K562 (cell line): ENCODE results near the gene ST6GALNAC3. TPM values are rescaled to one million over a fixed set of nuclear protein-coding genes. Genes with fewer than 3 reads are reported as not detected.

Experiments used
- ATAC-seq: fragments of 200-7000 bp; cut with Tn5 transposase; 3 replicates; pipeline ENCODE4 v1.9.1; 2020; ENCODE audit warnings: moderate library complexity
- BruUV-seq: library from RNA; stranded (reverse); fragments of 400-500 nt; replicated peaks from 2 replicates; lab custom pipeline; 2021; lab: Mats Ljungman, UMichigan
- CTCF ChIA-PET: fragments of 300-600 bp; formaldehyde crosslinking; extraction: SDS; loops from one replicate; lab custom pipeline; 2021; ENCODE audit warnings: low intra/inter-chr PET ratio; lab: Yijun Ruan, JAX
- POLR2A ChIA-PET: fragments of 300-600, 350-650 bp; sonication (Branson Sonifier 250); formaldehyde crosslinking; extraction: SDS; loops from one replicate; lab custom pipeline; 2021; ENCODE audit warnings: antibody characterized with exemption, inconsistent platforms; lab: Yijun Ruan, JAX
- DNase-seq, 4 experiments: peaks; one replicate each; pipeline versions ENCODE4 v3.0.0 to v3.0.0-alpha.2; 2011 to 2018; ENCODE audit warnings: low spot score in 3 of 4, mixed read lengths in 3 of 4; ENCODE audit errors: extremely low read depth in 1 of 4
- FAIRE-seq: peaks from 2 replicates; lab custom pipeline; 2011; peaks lifted over from hg19 to GRCh38; lab: Jason Lieb, UNC
- H2AFZ ChIP-seq: 2 replicates; pipeline ENCODE4 v1.6.0; 2011; ENCODE audit warnings: low read depth, low read length, control low read depth, inconsistent platforms
- H3K27ac ChIP-seq: fragments of 200-600 bp; 3 replicates; pipeline ENCODE4 v1.8.0; 2011; ENCODE audit warnings: low read depth, mild to moderate bottlenecking, control low read depth, inconsistent platforms, low read length, moderate library complexity, mixed read lengths; ENCODE audit errors: extremely low read depth
- H3K27me3 ChIP-seq, 2 experiments: fragments of 300-600 bp in 1 of 2; 2 replicates in 1 of 2; 3 replicates in 1 of 2; pipeline versions ENCODE4 v1.6.0 to v1.8.0; 2011; ENCODE audit warnings: inconsistent platforms in 2 of 2, low read length in 2 of 2, mild to moderate bottlenecking in 1 of 2, mixed read lengths in 1 of 2, moderate library complexity in 1 of 2; ENCODE audit not compliant: control insufficient read depth in 2 of 2, insufficient read depth in 2 of 2
- H3K36me3 ChIP-seq: fragments of 300-600 bp; 3 replicates; pipeline ENCODE4 v1.8.0; 2011; ENCODE audit warnings: mild to moderate bottlenecking, low read length, inconsistent platforms; ENCODE audit not compliant: control insufficient read depth, insufficient read depth
- H3K4me1 ChIP-seq, 2 experiments: fragments of 200-600 bp in 1 of 2; replicated peaks in 1 of 2; 2 replicates in 1 of 2; 3 replicates in 1 of 2; pipeline versions ENCODE4 v1.5.1 to v1.8.0; 2011; ENCODE audit warnings: inconsistent platforms in 2 of 2, low read length in 2 of 2, mild to moderate bottlenecking in 1 of 2, mixed read lengths in 1 of 2, moderate library complexity in 1 of 2; ENCODE audit not compliant: control insufficient read depth in 2 of 2, insufficient read depth in 2 of 2
- H3K4me2 ChIP-seq: 2 replicates; pipeline ENCODE4 v1.6.1; 2011; ENCODE audit warnings: low read length, control low read depth, inconsistent platforms, mixed read lengths; ENCODE audit not compliant: insufficient read depth
- H3K4me3 ChIP-seq: fragments of 200-600 bp; sonication (generic), shearing (Covaris generic); 2 replicates; pipeline ENCODE4 v1.5.1; 2016; ENCODE audit warnings: control low read depth, inconsistent platforms
- H3K79me2 ChIP-seq: fragments of 200-600 bp; 3 replicates; pipeline ENCODE4 v1.8.0; 2011; ENCODE audit warnings: low read length, inconsistent platforms; ENCODE audit not compliant: control insufficient read depth, insufficient read depth
- H3K9ac ChIP-seq, 2 experiments: 2 replicates each; pipeline versions ENCODE4 v1.6.0 to v1.6.1; 2011; ENCODE audit warnings: low read depth in 2 of 2, low read length in 2 of 2, control low read depth in 1 of 2, inconsistent platforms in 1 of 2, mild to moderate bottlenecking in 1 of 2, mixed read lengths in 1 of 2; ENCODE audit not compliant: insufficient read depth in 1 of 2
- H3K9me1 ChIP-seq: one replicate; pipeline ENCODE4 v1.6.0; 2011; ENCODE audit warnings: inconsistent platforms, mild to moderate bottlenecking, low read length, moderate library complexity; ENCODE audit not compliant: control insufficient read depth, insufficient read depth
- H3K9me3 ChIP-seq: replicated peaks from 2 replicates; pipeline ENCODE4 v1.5.1; 2011; ENCODE audit warnings: low read depth, low read length, inconsistent platforms; ENCODE audit not compliant: control insufficient read depth, insufficient read depth
- H4K20me1 ChIP-seq: replicated peaks from 2 replicates; pipeline ENCODE4 v1.6.1; 2011; ENCODE audit warnings: low read length, inconsistent platforms, mixed read lengths; ENCODE audit not compliant: control insufficient read depth, insufficient read depth
- DEAF1 ChIP-seq: fragments of 450-650 bp; formaldehyde crosslinking; IDR thresholded peaks from 2 replicates; pipeline ENCODE4 v1.4.0; 2020; ENCODE audit warnings: mild to moderate bottlenecking, moderate library complexity
- DIDO1 ChIP-seq: fragments of 450-650 bp; IDR thresholded peaks from 2 replicates; pipeline ENCODE4 v1.6.1; 2016; ENCODE audit warnings: low read depth, missing biosample characterization, missing genetic modification characterization
- ELK1 ChIP-seq: sonication (generic); formaldehyde crosslinking; IDR thresholded peaks from 2 replicates; pipeline ENCODE4 v1.8.1; 2022; ENCODE audit warnings: missing genetic modification reagents
- GTF3C2 ChIP-seq: IDR thresholded peaks from 3 replicates; pipeline ENCODE4 v1.6.1; 2011; ENCODE audit warnings: borderline replicate concordance, mild to moderate bottlenecking, moderate library complexity; ENCODE audit not compliant: insufficient read length; ENCODE audit errors: extremely low read depth
- NCOA1 ChIP-seq: fragments of 450-650 bp; IDR thresholded peaks from 2 replicates; pipeline ENCODE4 v1.6.1; 2016; ENCODE audit warnings: low read depth
- POLR2G ChIP-seq: fragments of 200-400 bp; formaldehyde crosslinking; IDR thresholded peaks from 2 replicates; pipeline ENCODE4 v1.6.1; 2017; ENCODE audit warnings: low read depth, mild to moderate bottlenecking, antibody characterized with exemption, low read length, moderate library complexity
- TEAD2 ChIP-seq: fragments of 450-650 bp; IDR thresholded peaks from 2 replicates; pipeline ENCODE4 v1.6.1; 2016; ENCODE audit warnings: missing genetic modification characterization, control low read depth, missing compliant biosample characterization
- ZNF175 ChIP-seq: fragments of 200-800 bp; sonication (Bioruptor generic); IDR thresholded peaks from 2 replicates; pipeline ENCODE4 v1.6.1; 2016; ENCODE audit warnings: low read depth, mild to moderate bottlenecking, missing genetic modification characterization, missing compliant biosample characterization
- ZNF232 ChIP-seq: sonication (generic); formaldehyde crosslinking; IDR thresholded peaks from 2 replicates; pipeline ENCODE4 v1.8.0; 2022; ENCODE audit warnings: mild to moderate bottlenecking, missing genetic modification reagents
- ZNF830 ChIP-seq: fragments of 250-450 bp; sonication (Bioruptor Pico); IDR thresholded peaks from 2 replicates; pipeline ENCODE4 v1.5.0; 2021; ENCODE audit warnings: mild to moderate bottlenecking
- WGBS: fragments of 100-300 bp; shearing (Covaris generic); methylation state at CpG from one replicate; pipeline ENCODE4 v1.1.6; 2016; ENCODE audit warnings: low coverage, mixed read lengths; ENCODE audit not compliant: insufficient coverage; ENCODE audit errors: missing lambda C conversion rate; 5-methylcytosine and 5-hydroxymethylcytosine counted together
- in situ Hi-C: fragments of 300-500 bp; cut with MboI; formaldehyde crosslinking; loops from 4 replicates; pipeline ENCODE4 v1.15.0; 2018; ENCODE audit warnings: inconsistent platforms, mixed read lengths
- intact Hi-C: fragments of 100-400 bp; cut with micrococcal nuclease; formaldehyde crosslinking; loops from 2 replicates; pipeline ENCODE4 v1.14.2; 2022
- polyA plus RNA-seq, 8 experiments: library from polyadenylated mRNA; depleted of rRNA in 4 of 8; stranded (reverse) in 5 of 8; unstranded in 3 of 8; fragments of >200 nt; fragmentation: Nextera tagmentation in 2 of 8; fragmentation: Illumina TruSeq in 1 of 8; extraction: Ambion mirVana in 2 of 8; extraction: Trizol in 1 of 8; gene quantifications; 2 replicates each; pipeline versions ENCODE4 v1.2.1 to v1.2.3, GENCODE V29; 2011 to 2014; ENCODE audit warnings: inconsistent platforms in 1 of 8, missing spikeins in 1 of 8
- total RNA-seq, 7 experiments: library from RNA; depleted of rRNA in 6 of 7; stranded (reverse); fragments of >200 nt in 6 of 7; fragmentation: Illumina TruSeq in 2 of 7; extraction: Trizol in 2 of 7; gene quantifications; 2 replicates each; pipeline versions ENCODE4 v1.2.1 to v1.2.3, GENCODE V29; 2011 to 2021; ENCODE audit warnings: low replicate concordance in 1 of 7

Gene ST6GALNAC3
- total and polyA plus RNA-seq, 9 of the 15 experiments (the other 6 are each of a cell fraction or from before 2014, with no cell fraction given): 0.04 to 0.29 (median 0.18) TPM; not detected in 6

DNA sequence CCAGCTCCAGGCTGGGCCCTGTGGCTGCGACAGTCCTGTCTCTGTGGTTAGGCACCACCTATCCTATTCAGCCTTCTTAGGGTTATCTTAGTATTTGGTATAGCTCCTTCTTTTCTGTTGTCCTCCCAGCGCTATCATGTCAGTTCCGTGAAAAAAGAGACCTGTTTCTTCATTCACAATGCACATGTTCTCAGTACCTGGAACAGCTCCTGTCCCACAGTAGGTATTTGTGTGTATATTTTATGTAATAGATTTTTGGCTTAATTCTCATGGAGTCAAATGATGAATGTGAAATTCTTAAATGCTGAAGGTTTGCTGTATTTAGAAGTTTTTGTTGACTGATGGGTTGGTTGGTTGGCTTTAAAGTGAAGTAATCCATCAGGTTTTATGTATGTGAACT is 279.7 kb downstream of the ST6GALNAC3 start:
- no peak overlapping the region for H2AFZ ChIP-seq
- CTCF ChIA-PET: no interaction called here
- POLR2A ChIA-PET: no interaction called here
- no peak for FAIRE-seq
- no peaks in the 10 kb centered on the region for H3K27me3 ChIP-seq
- 0% methylated on average over 3 of the region's 3 CpGs for WGBS
- intact Hi-C loops: no loop called here
- H3K4me2 ChIP-seq: no peak overlapping the region
- H3K9me1 ChIP-seq: no peaks in the 10 kb centered on the region
- ATAC-seq: no peak
- BruUV-seq: no TSS peak
- H3K4me3 ChIP-seq: no peak overlapping the region
- no peaks in the 10 kb centered on the region for H3K4me1 ChIP-seq
- H3K9me3 ChIP-seq: no peaks in the 10 kb centered on the region
- no peak for DNase-seq
- no peaks in the 10 kb centered on the region for H4K20me1 ChIP-seq
- H3K36me3 ChIP-seq: no peaks in the 10 kb centered on the region
- no peaks in the 10 kb centered on the region for H3K79me2 ChIP-seq
- TF ChIP-seq POLR2G (no peak), ELK1 (no peak)
- no peak overlapping the region for H3K27ac ChIP-seq
- no peak overlapping the region for H3K9ac ChIP-seq
- in situ Hi-C loops: no loop called here

DNA sequence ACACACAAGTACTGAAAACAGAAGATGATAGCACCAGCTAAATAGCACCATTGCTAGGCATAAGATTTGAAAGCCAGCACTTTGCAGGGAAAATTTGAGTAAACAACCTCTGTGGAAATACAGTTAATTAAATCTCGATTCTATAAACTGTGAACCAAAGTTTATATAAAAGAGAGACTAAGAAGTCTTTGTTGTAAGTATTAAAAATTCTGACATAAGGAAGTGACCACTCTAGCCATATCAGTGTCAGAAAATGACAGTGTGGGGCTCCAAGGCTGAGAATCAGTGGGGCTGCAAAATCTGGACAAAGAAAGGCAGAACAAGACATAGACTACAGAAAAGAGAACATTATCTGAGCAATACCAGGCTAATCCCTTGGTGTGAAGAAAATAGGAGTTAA is 292.2 kb downstream of the ST6GALNAC3 start:
- DNase-seq (no peak), ATAC-seq (no peak), FAIRE-seq (no peak)
- no TSS peak for BruUV-seq
- intact Hi-C loops: no loop called here
- Histone ChIP-seq H3K9me1 (no peaks in the 10 kb centered on the region), H3K36me3 (no peaks in the 10 kb centered on the region), H3K9me3 (no peaks in the 10 kb centered on the region), H3K27me3 (no peaks in the 10 kb centered on the region), H2AFZ (no peak overlapping the region), H3K4me3 (no peak overlapping the region), H3K9ac (no peak overlapping the region), H3K27ac (no peak overlapping the region), H4K20me1 (no peaks in the 10 kb centered on the region), H3K79me2 (no peaks in the 10 kb centered on the region), H3K4me1 (no peaks in the 10 kb centered on the region), H3K4me2 (no peak overlapping the region)
- in situ Hi-C loops: no loop called here
- CTCF ChIA-PET: no interaction called here
- 0% methylated on average over 1 of the region's 1 CpG for WGBS
- POLR2A ChIA-PET: no interaction called here
- TF ChIP-seq GTF3C2 (no peak), DEAF1 (CRISPR knock-in tag) (no peak), ZNF175 (no peak), TEAD2 (tag) (no peak), ZNF232 (CRISPR knock-in tag) (no peak), NCOA1 (no peak), DIDO1 (tag) (no peak), ZNF830 (CRISPR knock-in tag) (no peak)
